H1 (cell line): Measurements from ENCODE around the gene TSPAN6.

Experiments used
- BCL11A ChIP-seq, 2 experiments: IDR thresholded peaks; one replicate each; pipeline ENCODE4 v1.6.1; 2011; ENCODE audit warnings: low read depth in 2 of 2, low read length in 2 of 2, mild to moderate bottlenecking in 2 of 2
- CBX5 ChIP-seq: fragments of 300-800, 300-1000 bp; sonication (generic); IDR thresholded peaks from 2 replicates; pipeline ENCODE4 v1.7.1; 2016; ENCODE audit warnings: antibody characterized with exemption, low read length, low read depth
- CHD2 ChIP-seq: IDR thresholded peaks from 2 replicates; pipeline ENCODE4 v1.6.1; 2012; ENCODE audit warnings: low read length, improper control_type of control experiment
- CREB1 ChIP-seq: IDR thresholded peaks from 2 replicates; pipeline ENCODE4 v1.6.1; 2012; ENCODE audit warnings: inconsistent platforms
- EP300 ChIP-seq, 2 experiments: IDR thresholded peaks; 1 replicate in 1 of 2; 2 replicates in 1 of 2; pipeline ENCODE4 v1.6.1; 2011 to 2012; ENCODE audit warnings: low read depth in 2 of 2, low read length in 2 of 2, mild to moderate bottlenecking in 2 of 2, borderline replicate concordance in 1 of 2, inconsistent platforms in 1 of 2, moderate library complexity in 1 of 2
- EZH2 ChIP-seq: fragments of 200-600 bp; sonication (generic); IDR thresholded peaks from 2 replicates; pipeline ENCODE4 v1.7.1; 2012; ENCODE audit warnings: low read depth, mild to moderate bottlenecking, moderate library complexity, low read length, inconsistent platforms; ENCODE audit not compliant: severe bottlenecking
- TAF7 ChIP-seq: optimal IDR thresholded peaks from 2 replicates; pipeline ENCODE3; 2011; ENCODE audit warnings: low read depth, mild to moderate bottlenecking, inconsistent platforms, low read length, moderate library complexity, borderline replicate concordance
- TF ChIP-seq, protein P1 (sequence below): IDR thresholded peaks from 2 replicates; pipeline ENCODE4 v1.6.1; 2011; ENCODE audit warnings: low read length, improper control_type of control experiment

DNA sequence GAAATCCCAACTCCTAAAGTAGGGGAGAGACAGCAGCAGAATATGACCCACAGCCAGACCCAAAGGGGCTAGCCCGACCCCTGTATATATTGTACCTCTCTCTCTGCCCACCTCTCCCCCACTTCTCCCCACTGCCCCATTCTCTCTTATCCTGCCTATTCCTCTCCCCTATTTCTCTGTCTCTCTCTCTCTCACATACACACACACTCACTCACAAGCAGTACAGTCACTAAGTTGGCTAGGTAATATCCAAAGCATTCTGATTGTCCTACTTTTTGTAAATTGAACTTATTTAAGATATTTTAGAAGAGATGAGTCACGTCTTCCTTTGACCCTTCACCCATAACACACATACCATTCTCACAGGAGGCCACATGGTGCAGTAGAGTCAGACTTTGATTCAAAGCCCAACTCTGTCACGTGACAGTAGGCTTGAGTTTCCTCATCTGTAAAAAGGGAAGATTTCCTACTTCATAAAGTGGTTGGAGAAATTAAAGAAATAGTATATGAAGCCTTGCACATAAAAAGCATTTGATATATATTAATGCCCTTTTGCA lies 36.9 kb upstream of the TSPAN6 start:
- no peak for TF ChIP-seq CREB1
- TF ChIP-seq CBX5: no peak
- TF ChIP-seq BCL11A (IDR thresholded peaks at IDR 0.05; ENCODE audit: low read depth in 2 of 2, low read length in 2 of 2): no peak
- no peak for TF ChIP-seq EP300 (IDR thresholded peaks at IDR 0.05; ENCODE audit: borderline replicate concordance in 1 of 2, low read depth in 2 of 2, low read length in 2 of 2)
- no peak for TF ChIP-seq CHD2
- no peak for TF ChIP-seq EZH2
- TF ChIP-seq TAF7: no peak
- TF ChIP-seq, protein P1, sequence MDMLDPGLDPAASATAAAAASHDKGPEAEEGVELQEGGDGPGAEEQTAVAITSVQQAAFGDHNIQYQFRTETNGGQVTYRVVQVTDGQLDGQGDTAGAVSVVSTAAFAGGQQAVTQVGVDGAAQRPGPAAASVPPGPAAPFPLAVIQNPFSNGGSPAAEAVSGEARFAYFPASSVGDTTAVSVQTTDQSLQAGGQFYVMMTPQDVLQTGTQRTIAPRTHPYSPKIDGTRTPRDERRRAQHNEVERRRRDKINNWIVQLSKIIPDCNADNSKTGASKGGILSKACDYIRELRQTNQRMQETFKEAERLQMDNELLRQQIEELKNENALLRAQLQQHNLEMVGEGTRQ: no peak
